Right cardiac atrium (tissue), 5 donors: Measurements from ENCODE around the gene AKR1B1. TPM values are rescaled to one million over a fixed set of nuclear protein-coding genes. Genes with fewer than 3 reads are reported as not detected.

Experiments used
- polyA plus RNA-seq: library from polyadenylated mRNA; stranded (reverse); fragments of 200-250 nt; gene quantifications from one replicate; pipeline ENCODE4 v1.2.3, GENCODE V29; 2013
- total RNA-seq, 4 donors: library from RNA; stranded (reverse); fragmentation: NEBNext Ultra II Directional; extraction: Animal tissue kit (Norgen Biotek cat#: 25700); gene quantifications; one replicate each; pipeline ENCODE4 v1.2.1, GENCODE V29; 2021
- donor health status: healthy with polysubstance abuse.
- donor health status: DM: no; HTN: yes; CAD: no.
- donor health status: DM: no; HTN: no; CAD: no.
- donor health status: DM: no; HTN: yes; CAD: no; lungs with severe emphysema.
- donor health status: DM: yes; HTN: yes; CAD: no.

The AKR1B1 gene
- total and polyA plus RNA-seq, 5 donors: 133 to 211 (median 160) TPM

Other genes starting within 250 kb of the AKR1B1 start
- gene SLC35B4, start 142.2 kb downstream of the AKR1B1 start, total RNA-seq: 1 to 10 TPM; 5.2 to 9.2 (median 7.5) TPM
- gene SLC35B4, start 142.2 kb downstream of the AKR1B1 start, polyA plus RNA-seq: 2.4 TPM
- gene AKR1B10, start 68.5 kb upstream of the AKR1B1 start, total RNA-seq: under 1 TPM; 0.22 to 0.68 (median 0.42) TPM
- gene AKR1B10, start 68.5 kb upstream of the AKR1B1 start, polyA plus RNA-seq: 0.18 TPM
- not detected for gene AKR1B15, start 90.0 kb upstream of the AKR1B1 start, total RNA-seq
- gene AKR1B15, start 90.0 kb upstream of the AKR1B1 start, polyA plus RNA-seq: 0.07 TPM
- 10 to 100 TPM; 12.9 to 18.2 (median 14.3) TPM for gene BPGM, start 187.8 kb upstream of the AKR1B1 start, total RNA-seq
- gene BPGM, start 187.8 kb upstream of the AKR1B1 start, polyA plus RNA-seq: 16.7 TPM